ENCODE data around the gene INO80D.

The INO80D gene

GRCh38 chr2:206004004-206004693, 81.8 kb downstream of the INO80D start:
- in situ Hi-C loops (cut with HindIII; ENCODE audit: low sequenced_read_pairs), result no loop called here
- no peak overlapping the region for H3K4me3 ChIP-seq (ENCODE audit: low read depth, low read length)
- no peak for DNase-seq (ENCODE audit: low read depth)
- peak; percentile 19 for TF ChIP-seq CTCF (IDR thresholded peaks at IDR 0.05; ENCODE audit: low read depth, low read length, missing control alignments)

GRCh38 chr2:206002440-206002839, 83.5 kb downstream of the INO80D start:
- DNase-seq (ENCODE audit: low read depth), result no peak
- TF ChIP-seq CTCF (IDR thresholded peaks at IDR 0.05; ENCODE audit: low read depth, low read length, missing control alignments), result no peak
- in situ Hi-C loops (cut with HindIII; ENCODE audit: low sequenced_read_pairs), result no loop called here
- H3K4me3 ChIP-seq (ENCODE audit: low read depth, low read length), result no peak overlapping the region

GRCh38 chr2:206001912-206002311, 84.1 kb downstream of the INO80D start:
- TF ChIP-seq CTCF (IDR thresholded peaks at IDR 0.05; ENCODE audit: low read depth, low read length, missing control alignments), result no peak
- no peak for DNase-seq (ENCODE audit: low read depth)
- H3K4me3 ChIP-seq (ENCODE audit: low read depth, low read length), result no peak overlapping the region
- in situ Hi-C loops (cut with HindIII; ENCODE audit: low sequenced_read_pairs), result no loop called here

GRCh38 chr2:206000776-206001175, 85.2 kb downstream of the INO80D start:
- in situ Hi-C loops (cut with HindIII; ENCODE audit: low sequenced_read_pairs), result no loop called here
- no peak overlapping the region for H3K4me3 ChIP-seq (ENCODE audit: low read depth, low read length)
- TF ChIP-seq CTCF (IDR thresholded peaks at IDR 0.05; ENCODE audit: low read depth, low read length, missing control alignments), result no peak
- DNase-seq (ENCODE audit: low read depth), result no peak

- in situ Hi-C loops (cut with HindIII; ENCODE audit: low sequenced_read_pairs), result no loop called here
- H3K4me3 ChIP-seq (ENCODE audit: low read depth, low read length), result no peak overlapping the region
- DNase-seq (ENCODE audit: low read depth), result no peak
- no peak for TF ChIP-seq CTCF (IDR thresholded peaks at IDR 0.05; ENCODE audit: low read depth, low read length, missing control alignments)
Observed at GRCh38 chr2:205998583-205998982, 87.4 kb downstream of the INO80D start.

- DNase-seq (ENCODE audit: low read depth), result no peak
- in situ Hi-C loops (cut with HindIII; ENCODE audit: low sequenced_read_pairs), result no loop called here
Observed at GRCh38 chr2:205996161-205996560, 89.8 kb downstream of the INO80D start.

More at GRCh38 chr2:205996161-205996560, 89.8 kb downstream of the INO80D start:
- no peak for TF ChIP-seq CTCF (IDR thresholded peaks at IDR 0.05; ENCODE audit: low read depth, low read length, missing control alignments)
- H3K4me3 ChIP-seq (ENCODE audit: low read depth, low read length), result no peak overlapping the region

Data from astrocyte of the cerebellum (primary cell).